ENCODE measurements around the gene SSC5D. TPM values are rescaled to one million over a fixed set of nuclear protein-coding genes. Genes with fewer than 3 reads are reported as not detected.
A peak's percentile ranks its signal among the peaks of the same experiment; 100 is the strongest.

Gene SSC5D
- total and polyA plus RNA-seq, 2 experiments from 2014 or later, result 0.60 to 0.89 TPM

DNA sequence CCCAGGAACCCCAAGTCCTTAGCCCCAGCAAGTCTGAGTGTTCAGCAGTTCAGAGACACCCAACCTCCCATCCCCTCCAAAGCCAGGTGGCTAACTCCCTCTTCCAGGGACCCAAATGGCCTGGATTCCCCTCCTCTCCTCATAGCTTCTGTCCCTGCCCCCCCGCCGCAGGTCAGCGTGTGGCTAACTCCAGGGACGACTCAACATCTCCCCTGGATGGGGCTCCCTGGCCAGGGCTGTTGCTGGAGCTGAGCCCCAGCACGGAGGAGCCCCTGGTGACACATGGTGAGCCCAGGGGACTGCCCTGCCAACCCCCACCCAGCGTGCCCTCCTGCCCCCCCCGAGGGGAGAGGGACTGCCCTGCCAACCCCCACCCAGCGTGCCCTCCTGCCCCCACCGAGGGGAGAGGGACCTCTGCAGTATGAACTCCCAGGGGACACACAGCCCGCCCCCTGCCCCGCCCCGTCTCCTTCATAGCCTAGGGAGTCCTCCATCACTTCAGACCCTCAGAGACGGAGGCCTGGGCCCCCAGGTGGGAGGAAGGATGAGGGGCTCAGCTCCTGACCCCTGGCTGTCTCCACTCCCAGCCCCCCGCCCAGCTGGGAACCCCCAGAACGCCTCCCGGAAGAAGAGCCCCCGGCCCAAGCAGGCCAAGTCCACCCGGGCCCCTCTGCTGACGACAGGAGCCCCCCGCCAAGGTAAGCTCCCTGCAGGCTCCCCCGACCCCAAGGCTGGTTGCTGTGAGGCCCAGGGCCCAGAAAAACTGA lies 1.7 kb downstream of the SSC5D start:
- no peaks in the 10 kb centered on the region for H3K36me3 ChIP-seq
- no peak overlapping the region for H3K27ac ChIP-seq
- no peaks in the 10 kb centered on the region for H3K9me3 ChIP-seq (ENCODE audit: low read depth)
- H3K4me3 ChIP-seq, result no peak overlapping the region
- peaks cover 23% of the 10 kb centered on the region for H3K4me1 ChIP-seq (ENCODE audit: low read depth)
- H3K27me3 ChIP-seq, result no peaks in the 10 kb centered on the region
- no peak for DNase-seq (ENCODE audit: low read depth in 1 of 2, low spot score in 1 of 2)
- TF ChIP-seq CTCF (IDR thresholded peaks at IDR 0.05; ENCODE audit: low read depth, low read length), result no peak

DNA sequence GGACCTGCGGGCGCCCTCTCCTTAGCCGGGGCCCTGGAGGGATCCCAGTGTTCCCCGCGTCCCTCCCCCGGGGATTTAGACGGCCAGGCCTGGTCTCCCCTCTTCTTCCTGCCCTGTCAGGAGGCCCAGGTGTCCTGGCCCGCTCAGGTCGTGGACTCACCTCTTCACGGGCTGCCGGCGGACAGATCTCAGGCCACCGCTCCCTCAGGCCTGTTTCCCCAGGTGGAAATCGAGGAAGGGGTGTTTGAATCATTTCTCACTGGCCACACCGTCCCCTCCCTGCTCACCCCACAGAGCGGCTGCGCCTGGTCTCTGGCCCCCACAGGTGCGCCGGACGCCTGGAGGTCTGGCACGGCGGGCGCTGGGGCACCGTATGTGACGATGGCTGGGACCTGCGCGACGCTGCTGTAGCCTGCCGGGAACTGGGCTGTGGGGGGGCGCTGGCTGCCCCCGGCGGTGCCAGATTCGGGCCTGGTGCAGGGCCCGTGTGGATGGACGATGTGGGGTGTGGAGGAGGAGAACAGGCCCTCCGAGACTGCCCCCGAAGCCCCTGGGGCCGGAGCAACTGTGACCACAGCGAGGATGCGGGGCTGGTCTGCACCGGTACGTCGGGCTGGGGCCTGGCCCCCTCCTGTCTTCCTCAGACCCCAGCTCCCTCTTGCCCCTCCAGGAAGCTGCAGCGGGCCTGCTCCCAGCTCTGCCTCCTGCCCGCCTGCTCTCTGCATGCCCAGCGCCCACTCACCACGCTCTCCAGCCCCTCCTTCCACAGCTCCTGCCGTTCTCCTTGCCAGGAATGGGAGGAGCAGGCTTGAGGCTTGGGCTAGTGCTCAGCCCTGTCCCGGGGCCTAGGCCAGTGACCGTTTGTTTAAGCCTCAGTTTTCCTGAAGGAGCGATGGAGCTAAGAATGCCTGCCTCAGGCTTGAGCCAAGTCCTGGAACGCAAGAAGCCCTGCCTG lies 2.5 kb downstream of the SSC5D start:
- Histone ChIP-seq H3K27ac (no peak overlapping the region), H3K36me3 (no peaks in the 10 kb centered on the region), H3K9me3 (ENCODE audit: low read depth) (no peaks in the 10 kb centered on the region), H3K4me3 (no peak overlapping the region), H3K27me3 (no peaks in the 10 kb centered on the region), H3K4me1 (ENCODE audit: low read depth) (peaks cover 23% of the 10 kb centered on the region)
- no peak for TF ChIP-seq CTCF (IDR thresholded peaks at IDR 0.05; ENCODE audit: low read depth, low read length)
- DNase-seq (ENCODE audit: low read depth in 1 of 2, low spot score in 1 of 2), result peak in 1 of 2 donors; percentile 42

DNA sequence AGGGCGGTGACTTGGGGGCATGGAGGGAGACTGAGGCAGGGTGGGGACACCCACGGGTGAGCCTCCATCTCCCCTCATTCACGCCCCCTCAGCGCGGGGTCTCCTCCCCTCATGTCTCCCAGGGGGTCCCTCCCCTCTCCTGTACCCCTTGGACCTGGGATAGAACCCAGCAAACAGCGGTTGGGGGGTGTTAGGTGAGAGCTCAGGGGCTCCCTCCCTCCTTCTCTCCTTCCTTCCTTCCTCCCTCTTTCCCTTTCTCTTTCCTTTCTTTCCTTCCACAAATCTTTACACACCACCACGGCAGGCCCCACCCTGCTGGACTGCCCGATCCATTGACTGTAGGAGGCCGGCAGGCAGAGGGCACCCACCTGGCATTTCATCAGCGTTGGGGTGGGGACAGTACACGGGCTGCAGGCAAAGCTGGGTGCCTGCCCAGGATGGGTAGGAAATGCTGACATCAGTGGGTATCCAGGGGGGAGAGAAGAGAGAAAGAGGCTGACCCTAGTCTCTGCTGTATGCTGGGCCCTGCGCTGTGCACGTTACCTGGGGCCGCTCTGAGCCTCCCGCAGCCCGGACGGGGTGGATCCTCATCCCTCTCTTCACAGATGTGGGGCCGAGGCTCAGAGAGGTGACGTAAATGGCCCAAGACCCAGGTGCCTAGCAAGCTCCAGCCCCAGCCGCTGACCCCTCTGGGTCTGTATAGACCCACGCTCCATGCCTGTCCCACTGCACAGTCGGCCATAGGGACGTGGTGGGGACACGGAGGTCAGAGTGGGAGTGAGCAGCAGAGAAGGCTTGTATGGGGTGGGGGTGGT lies 3.5 kb downstream of the SSC5D start:
- no peak for TF ChIP-seq CTCF (IDR thresholded peaks at IDR 0.05; ENCODE audit: low read depth, low read length)
- Histone ChIP-seq H3K4me1 (ENCODE audit: low read depth) (peaks cover 18% of the 10 kb centered on the region), H3K4me3 (no peak overlapping the region), H3K27ac (no peak overlapping the region), H3K27me3 (no peaks in the 10 kb centered on the region), H3K9me3 (ENCODE audit: low read depth) (no peaks in the 10 kb centered on the region), H3K36me3 (no peaks in the 10 kb centered on the region)
- DNase-seq (ENCODE audit: low read depth in 1 of 2, low spot score in 1 of 2), result no peak

- no peak overlapping the region for H3K27ac ChIP-seq
- H3K27me3 ChIP-seq, result no peaks in the 10 kb centered on the region
- H3K4me3 ChIP-seq, result no peak overlapping the region
- H3K9me3 ChIP-seq (ENCODE audit: low read depth), result no peaks in the 10 kb centered on the region
- TF ChIP-seq CTCF (IDR thresholded peaks at IDR 0.05; ENCODE audit: low read depth, low read length), result no peak
- H3K36me3 ChIP-seq, result no peaks in the 10 kb centered on the region
- H3K4me1 ChIP-seq (ENCODE audit: low read depth), result peaks cover 11% of the 10 kb centered on the region
- no peak for DNase-seq (ENCODE audit: low read depth in 1 of 2, low spot score in 1 of 2)
Observed at GRCh38 chr19:55492362-55492944, 4.2 kb downstream of the SSC5D start.

Data from cardiac muscle cell (in vitro differentiated cells and primary cell).